Hindlimb muscle (tissue), 1 donor: ENCODE data around the gene CCR9. TPM values are rescaled to one million over a fixed set of nuclear protein-coding genes. Genes with fewer than 3 reads are reported as not detected.

ENCODE experiments used
- DNase-seq: peaks from one replicate; pipeline ENCODE4 v3.0.0-alpha.2; 2013
- polyA plus RNA-seq: library from polyadenylated mRNA; unstranded; fragments of 120-200 nt; gene quantifications from one replicate; pipeline ENCODE4 v1.2.1, GENCODE V29; 2013; ENCODE audit not compliant: insufficient read length

The CCR9 gene
- polyA plus RNA-seq, 1 donor, result not detected

DNA sequence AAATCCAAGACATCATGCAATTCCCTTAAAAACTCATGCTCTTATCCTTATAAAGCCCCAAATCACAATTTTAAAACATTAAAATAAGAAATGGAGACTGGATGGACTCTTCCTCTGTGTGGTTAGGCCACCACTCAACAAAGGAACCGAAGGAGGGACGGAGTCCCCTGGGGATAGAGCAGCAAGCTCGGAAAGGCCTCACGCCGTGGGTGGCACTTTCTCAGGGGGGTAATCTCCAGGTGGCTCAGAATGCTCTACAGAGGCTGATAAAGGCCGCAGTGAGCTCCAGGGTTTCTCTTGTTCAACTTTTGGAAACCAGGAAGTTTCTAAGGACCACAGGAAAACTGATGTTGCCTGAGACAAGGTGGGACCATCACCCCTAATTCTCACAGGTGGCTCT lies 23.2 kb downstream of the CCR9 start:
- no peak for DNase-seq

DNA sequence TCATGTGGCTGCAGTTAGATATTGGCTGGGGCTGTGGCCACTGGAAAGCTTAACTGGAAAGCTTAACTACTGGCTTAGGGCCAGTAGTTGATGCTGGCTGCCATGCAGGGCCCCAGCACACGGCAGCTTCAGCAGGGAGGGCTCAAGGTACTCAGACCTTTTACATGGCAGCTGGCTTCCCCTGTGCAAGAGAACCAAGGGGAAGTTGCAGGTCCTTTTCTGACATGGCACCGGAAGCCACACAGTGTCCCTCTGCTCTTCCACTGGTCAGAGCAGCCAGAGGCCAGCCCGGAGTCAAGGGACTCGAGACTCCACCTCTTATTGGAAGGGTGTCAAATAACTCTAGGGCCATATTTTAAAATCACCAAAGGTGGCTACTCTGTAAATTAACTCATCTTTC lies 24.5 kb downstream of the CCR9 start:
- DNase-seq, result no peak

DNA sequence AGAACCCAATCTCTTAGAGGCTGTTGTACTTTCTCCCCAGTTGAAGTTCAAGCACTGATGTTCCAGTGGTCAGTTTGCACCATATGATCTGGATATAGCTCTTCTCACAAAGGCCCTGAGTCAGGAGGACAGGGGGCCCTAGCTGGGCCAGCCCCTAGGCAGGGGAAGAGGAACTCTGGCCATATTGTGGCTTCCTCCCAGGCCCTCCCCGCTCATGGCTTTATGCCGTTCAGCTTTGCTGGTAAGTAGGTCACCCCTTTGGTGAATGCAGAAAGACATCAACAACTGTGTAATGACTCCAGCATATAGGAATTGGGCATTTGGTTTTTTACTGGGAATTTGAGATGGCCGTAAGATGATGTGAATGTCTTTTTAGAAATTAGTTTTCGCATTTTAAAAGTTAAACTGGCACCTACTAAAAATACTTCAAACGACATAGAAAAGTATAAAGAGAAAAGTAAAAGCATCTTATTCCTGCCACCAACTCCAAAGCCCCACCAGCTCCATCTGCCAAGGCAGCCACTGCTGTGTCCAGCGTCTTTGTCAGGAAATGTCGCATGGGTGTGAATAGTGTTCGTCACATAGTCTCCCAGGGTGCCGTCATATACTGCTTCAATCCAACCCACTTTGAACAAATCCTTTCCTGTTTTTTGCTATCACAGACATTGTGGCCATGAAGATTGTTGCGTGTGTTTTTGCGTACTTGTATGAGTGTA lies 25.3 kb downstream of the CCR9 start:
- DNase-seq, result no peak

DNA sequence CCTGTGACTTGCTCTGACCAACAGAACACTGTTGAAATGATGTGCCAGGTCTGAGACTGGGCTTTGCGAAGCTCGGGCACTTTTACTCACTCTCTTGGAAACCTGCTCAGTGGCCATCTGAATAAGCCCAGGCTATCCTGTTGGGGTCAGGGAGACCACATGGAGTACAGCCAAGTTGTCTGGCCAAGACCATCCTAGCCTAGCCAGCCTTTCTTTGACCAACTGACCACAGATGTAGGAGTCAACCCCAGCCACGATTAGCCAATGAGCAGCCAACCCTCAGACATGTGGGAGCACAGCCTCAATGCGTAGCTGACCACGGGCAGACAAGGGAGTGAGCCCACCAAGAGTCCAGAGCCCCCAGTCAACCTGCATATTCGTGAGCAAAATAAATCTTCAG lies 26.1 kb downstream of the CCR9 start:
- DNase-seq, result no peak

DNA sequence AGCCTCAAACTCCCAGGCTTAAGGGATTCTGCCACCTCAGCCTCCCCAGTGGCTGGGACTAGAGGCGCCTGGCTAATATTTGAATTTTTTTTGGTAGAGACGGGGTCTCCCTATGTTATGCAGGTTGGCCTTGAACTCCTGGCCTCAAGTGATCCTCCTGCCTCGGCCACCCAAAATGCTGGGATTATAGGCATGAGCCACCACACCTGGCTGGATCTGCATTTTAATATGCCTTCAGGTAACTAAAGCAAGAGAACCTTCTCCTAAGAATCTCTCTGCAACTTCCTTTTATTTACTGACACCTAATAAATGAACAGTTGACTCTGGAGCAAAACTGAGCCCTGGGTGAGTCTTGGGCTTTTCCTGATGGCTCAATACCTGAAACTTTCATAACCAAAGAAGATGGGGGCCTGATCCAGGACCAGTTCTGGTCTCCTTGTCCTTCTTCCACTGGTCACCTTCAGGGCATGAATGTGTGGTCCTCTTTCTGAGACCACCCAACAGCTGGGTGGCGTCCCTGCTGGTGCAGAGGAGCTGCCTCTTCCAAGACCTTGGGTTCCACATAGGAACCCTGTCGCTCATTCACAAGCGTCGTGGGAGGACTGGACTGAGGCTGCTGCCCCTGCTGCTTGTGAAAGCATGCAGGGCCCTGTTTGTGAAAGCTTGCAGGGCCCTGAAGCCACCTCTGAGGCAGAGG lies 28.2 kb downstream of the CCR9 start:
- DNase-seq, result no peak

DNA sequence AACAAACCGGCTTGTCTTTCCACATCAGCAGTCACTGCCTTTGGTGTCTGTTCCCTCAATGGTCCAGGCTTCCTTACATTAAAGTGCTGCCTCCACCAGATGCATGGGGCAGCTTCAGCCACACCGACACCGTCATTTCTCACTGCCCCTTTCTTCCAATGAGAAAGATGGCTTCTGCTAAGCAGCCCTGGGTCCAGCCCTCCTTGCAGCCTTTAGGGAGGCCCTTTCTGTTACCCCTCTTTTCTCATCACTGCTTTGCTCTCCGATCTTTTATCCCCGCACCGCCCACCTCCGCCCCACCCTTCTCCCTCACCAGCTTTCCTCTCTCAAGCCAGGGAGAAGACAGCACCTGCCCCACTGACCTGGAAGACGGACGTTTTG lies 28.7 kb downstream of the CCR9 start:
- DNase-seq, result no peak

DNA sequence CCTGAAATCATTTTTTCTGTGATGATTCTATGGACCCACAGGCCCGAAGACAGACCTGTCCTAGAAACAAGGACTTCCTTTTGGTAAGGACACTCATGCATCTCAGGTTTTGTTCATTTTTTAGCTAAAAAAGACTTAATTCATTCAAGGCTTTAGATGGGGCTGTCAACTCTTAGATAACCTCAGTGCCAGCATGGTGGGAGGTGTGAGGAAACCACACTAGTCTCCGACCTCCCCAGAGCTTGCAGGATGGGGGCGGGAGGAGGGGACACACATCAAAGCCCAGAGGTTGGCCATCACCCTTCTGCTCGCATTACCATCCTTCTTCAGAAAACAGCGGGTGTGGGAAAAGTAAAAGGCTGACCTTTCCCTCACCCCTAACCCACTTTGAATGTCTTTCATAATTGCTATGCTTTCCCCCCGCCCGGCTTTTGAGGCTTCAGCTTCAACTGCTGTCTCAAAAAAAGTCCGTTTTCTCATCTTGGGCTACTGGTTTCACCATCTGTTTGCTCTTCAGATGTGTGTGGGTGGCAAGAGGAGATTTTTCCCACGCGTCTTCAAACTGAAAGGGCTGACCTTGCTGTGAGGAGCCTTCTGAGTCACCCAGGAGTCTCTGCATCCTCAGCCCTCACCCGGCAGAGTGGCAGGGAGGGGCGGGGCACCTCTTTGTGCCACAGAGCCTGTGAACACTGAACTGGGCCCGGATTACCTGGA lies 29.3 kb downstream of the CCR9 start:
- no peak for DNase-seq

DNA sequence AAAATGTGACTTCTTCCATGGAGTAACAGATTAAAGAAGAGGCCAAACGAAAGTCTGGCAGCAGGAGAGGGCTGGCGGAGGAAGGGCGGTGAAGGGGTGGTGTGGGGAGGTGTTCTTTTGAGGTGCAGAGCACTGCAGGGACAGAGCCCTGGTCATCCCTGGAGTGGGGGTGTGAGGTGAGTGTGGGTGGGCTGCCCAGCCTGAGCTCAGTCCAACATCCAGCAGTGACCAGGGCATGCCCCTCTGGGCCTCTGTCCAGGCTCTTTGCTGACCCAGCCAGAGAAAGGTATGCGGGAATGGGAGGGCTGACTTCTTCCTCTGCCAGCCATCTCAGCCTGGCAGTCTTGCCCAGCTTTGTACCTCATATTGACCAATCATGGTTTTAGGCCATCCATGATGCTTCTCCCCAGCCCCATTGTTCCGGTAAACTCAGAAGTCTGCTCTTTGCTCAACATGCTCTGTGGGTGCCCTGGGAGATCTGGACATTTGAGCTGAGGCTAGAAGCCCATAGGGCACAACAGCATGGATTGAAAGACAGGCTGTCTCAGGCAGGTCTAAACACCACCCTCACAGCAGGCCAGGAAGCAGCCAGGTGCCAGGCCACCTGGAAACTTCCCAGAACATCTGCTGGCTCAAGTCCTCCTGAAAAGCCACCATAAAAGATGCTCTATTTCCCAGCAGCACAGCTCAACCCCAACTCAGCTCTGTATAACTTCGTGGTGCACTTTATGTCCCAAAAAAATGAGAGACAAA lies 31.0 kb downstream of the CCR9 start:
- no peak for DNase-seq

DNA sequence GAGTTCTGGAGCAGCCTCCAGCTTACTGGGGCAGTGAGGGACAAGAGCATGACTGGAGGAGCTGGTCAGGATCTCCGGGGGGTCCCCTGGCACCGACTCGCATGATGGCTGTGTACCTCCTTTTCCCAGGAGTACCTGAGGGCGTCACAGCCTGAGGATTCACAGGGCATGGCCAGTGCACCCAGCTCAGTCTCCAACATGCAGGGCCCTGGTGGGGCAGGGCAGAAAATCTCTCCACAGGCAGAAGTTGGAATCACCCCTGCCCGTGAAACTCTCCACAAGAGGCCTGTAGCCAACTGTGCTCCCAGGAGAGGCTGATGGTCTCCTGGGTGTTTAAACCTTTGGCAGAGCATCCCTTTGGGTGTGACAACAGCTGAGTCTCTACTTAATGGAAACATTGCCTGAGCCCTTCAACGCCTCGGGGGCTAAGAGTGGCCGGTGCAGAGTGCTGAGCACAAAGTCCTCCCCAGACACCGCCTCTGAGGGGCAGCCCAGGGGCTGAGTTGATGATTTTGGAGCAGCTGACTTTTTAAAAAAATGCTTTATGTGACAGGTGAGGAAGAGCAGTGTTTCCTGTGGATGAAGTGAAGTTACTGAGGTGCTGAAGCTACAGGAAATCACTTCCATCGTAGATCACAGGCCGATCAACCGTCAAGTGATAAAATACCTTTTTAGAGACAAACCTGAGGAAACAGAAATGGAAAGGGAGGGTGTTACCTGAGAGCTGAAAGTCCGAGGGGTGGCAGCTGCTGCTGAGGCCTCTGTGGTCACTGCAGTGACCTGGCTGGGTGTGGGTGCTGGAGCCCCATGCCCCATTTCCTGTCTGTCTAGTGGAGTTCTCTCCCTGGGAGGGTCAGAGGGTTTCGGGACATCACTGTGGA lies 35.1 kb downstream of the CCR9 start:
- no peak for DNase-seq

DNA sequence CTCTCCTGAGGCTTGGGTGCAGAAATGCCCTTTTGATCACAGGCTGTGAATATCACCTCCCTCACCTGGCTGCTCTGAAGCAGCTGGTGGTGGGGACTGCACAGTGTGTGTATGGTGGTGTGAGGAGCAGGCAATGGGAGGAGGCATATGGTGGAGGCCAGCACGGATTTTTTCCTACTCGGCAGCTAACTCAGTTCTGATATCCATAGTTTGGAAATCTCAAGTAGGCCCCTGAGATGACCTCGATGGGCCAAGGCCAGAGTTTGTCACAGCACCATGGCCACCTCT lies 35.6 kb downstream of the CCR9 start:
- no peak for DNase-seq

DNA sequence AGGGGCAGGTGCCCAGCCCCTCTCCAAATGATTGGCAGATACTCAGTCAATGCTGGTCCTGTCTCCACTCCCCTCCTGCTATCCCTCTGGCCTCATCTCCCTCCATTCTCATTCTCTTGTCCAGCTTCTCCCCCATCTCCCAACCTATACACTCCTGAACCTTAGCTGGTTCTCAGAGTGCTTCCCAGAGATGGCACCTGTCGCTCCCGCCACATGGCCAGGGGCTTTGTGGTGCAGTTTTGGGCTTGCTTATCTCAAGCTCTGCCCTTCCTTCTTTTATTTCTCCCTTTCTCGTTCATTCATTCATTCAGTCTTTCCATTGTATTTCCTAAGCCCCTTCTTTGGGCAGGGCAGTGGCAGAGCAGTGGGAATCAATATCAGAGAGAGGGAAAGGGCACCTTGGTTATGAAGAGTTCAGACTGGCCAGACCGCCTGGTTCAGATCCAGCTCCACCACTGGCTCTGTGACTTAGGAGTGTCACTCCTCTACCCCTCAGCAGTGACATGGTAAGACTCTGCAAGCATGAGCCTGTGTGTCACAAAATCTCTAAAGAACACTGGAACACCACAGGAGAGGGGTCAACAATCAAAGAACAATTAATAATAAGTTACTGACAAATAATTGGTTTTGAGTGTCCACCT lies 36.7 kb downstream of the CCR9 start:
- no peak for DNase-seq

DNA sequence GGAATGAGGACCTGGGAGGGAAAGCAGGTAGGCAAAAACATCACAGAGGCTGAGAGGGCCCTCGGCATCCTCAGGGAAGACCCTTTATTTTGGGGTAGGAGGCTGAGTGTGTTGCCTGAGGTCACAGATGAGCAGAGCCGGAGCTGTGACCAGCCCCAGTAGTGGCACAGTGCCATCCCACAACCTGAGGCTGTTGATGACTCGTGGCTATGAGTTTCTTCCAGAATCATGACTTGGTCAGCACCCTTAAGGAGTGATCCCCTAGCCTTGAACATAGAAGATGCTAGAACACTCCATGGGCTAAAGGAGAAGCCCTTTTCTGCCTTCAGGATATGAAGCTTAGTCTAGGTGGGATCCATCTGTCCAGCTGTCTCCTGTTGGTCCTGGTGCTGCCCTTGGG lies 37.4 kb downstream of the CCR9 start:
- DNase-seq, result no peak

DNA sequence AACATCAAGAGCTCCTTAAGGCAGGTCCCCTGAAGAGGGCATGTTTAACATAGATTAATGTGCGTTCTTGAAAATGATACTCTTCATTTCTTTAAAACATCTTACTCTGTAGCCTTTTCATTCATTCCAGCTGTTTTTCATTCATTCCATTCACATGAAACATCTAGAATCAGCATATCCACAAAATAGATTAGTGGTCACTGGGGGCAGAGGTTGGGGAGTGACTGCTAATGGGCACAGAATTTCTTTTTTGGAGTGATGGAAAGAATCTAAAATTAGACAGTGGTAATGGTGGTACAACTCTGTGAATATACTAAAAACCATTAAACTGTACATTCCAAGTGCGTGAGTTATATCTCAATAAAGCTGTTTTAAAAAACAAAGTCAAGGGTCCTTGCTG lies 41.5 kb downstream of the CCR9 start:
- no peak for DNase-seq

DNA sequence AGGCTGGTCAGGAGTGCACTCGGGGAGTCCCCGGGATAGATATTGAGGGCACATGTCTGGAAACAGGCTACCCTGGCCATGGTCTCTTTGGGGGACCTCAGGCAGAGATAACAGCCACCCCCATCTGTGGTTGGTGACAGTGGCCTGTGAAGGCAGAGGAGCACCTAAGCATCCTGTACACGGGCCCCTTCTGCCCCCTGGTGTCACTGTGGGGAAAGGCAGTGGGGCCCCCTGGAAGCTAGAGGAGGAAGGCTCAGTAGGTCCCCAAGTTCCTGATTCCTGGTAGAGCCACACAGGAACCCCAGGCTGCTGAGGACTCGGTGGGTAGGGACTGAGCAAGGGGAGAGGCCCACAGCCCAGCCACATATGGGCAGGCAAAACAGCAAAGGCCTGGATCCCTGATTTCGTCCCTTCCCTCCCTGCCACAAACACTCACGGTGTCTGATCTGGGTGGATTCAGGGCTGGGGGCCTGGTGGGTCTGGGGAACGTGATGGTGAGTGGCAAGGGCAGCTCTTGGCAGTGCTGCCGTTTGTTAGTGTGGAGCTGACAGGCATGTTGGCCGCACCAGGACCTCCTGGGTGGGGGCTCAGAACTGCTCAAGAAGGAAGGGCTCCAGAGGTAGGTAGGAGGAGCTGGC lies 42.8 kb downstream of the CCR9 start:
- DNase-seq, result peak; percentile 21

DNA sequence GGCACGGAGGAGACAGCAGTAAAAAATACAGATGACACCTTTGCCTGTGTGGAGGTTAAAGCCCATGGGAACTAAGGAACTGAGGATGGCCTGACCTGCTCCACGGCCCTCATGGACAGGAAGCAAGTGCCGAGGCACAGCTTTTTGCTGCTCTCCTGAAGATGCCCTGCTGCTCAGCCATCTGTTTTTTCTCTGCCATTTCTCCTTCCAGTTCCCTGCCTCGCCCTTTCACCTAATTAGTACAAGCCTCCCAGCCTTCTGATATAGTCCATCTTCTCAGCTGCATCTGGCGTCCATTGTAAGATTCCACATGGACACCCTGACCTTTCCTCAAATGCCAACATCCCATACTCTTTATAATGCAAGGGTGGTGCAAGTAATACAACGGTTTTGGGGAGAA lies 45.2 kb downstream of the CCR9 start:
- DNase-seq, result no peak

DNA sequence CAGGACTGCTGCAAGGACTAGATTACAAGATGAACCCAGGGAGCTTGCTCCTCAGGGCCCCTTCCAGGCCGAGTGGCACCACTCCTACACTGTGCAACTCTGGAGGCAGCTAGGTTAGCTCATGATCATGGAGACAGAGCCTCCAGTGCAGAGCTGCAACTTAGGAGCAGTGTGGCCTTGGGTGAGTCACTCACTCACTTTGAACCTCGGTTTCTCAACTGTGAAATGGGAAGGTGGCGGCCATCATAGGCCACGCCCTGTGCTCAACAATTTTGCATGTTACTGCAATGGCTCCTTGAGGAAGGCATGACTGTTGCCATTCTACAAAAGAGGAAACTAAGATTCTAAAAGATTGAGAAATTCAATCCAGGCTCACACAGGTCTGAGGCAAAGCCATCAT lies 45.8 kb downstream of the CCR9 start:
- DNase-seq, result no peak

DNA sequence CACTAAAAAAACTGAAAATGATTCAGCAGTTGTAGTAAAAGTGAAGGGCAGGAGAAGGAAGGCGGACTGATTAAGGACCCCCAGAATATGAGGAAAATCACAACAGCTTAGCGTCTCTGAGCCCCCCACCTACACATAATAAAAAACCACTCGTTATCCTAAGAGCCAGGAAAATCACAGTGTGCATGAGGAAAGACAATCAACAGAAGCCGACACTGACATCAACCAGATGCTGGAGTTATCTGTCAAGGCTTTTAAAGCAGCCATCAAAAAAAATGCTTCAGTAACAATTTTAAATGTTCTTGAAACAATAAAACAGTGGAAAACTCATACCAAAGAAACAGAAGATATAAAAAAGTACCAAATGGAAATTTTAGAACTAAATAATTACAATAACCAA lies 47.2 kb downstream of the CCR9 start:
- no peak for DNase-seq

DNA sequence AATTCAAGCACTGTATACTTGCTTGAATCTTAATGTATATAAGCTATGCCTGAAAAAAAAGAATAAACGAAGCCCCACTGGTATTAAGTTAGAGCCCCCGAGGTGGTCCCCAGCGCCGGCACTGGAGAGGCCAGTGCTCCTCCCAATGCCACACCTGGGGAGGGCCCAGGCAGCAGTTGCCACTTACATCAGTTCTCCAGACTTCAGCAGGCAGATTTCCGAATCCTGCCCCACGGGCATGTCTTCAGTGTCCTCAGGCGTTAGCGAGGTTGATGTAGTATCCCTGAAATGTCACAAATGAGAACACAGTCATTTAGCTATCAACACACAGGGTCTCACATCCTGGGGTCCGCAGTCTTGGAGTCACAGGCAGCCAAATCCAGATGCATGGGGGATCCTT lies 49.9 kb downstream of the CCR9 start:
- no peak for DNase-seq

DNA sequence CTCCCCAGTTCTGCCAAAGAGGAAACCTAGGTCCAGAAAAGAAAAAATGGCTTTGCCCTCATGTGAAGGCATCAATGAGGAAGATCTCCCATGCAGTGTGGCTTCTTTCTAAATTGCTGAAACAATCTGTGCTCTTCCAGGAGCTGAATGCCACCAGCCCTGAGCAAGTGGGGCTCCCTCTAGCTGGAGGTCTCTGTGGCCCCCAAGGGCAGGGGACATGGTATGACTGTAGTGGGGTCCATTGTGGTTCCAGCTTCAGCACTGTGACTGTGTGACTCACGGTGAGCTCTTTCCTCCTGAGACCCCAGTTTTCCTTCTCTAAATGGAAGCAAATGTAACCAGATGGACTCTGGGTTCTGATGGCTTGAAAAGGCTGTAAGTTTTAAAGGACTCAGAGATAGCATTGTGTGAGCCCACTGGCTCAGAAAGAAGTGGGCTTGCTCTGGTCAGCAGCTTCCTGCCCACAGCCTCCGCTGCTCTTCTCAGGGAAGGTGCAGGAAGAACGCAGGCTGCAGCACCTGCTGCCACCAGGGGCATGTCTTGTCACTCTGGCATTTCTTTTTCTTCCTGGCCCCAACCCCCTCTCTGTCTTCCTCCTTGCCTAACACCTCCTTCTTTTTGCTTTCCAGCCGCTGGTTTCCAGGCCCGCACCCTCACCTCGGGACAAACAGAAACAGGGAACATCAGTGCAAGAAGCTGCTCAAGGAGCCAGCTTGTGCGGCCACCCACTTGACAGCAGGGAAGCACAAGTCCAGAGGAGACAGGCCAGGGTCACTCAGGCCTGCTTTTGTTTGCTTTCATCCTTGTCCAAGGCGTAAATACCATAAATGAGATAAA lies 51.1 kb downstream of the CCR9 start:
- no peak for DNase-seq

DNA sequence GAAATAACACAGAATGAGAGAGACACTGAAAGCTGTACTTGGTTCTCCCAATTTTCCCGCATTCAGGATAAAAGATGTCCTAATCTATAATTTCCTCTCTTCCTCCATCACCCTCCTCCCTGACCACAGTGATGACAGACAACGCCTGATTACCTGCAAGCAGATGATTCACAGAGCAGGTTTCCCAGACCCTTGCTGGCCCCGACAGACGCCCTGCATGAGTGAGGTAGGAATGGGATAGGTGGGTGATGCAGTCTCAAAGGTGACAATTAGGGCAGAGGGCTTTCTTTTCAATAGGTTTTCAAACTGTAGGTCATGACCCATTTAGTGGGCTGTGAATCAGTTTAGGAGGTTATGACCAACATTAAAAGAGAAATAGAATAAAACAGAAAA lies 51.7 kb downstream of the CCR9 start:
- DNase-seq, result no peak
